Sigmoid colon (tissue), 4 donors: ENCODE measurements around the gene KRT10.

Experiments
- POLR2A ChIP-seq, 2 donors: fragments of 450-650 bp; IDR thresholded peaks; one replicate each; pipeline ENCODE4 v1.6.1; 2016; ENCODE audit warnings: antibody characterized with exemption in 2 of 2, mild to moderate bottlenecking in 2 of 2, moderate library complexity in 2 of 2
- POLR2AphosphoS5 ChIP-seq, 4 donors: sonication (generic); formaldehyde crosslinking; IDR thresholded peaks; one replicate each; pipeline ENCODE4 v1.6.1; 2017; ENCODE audit warnings: antibody characterized with exemption in 4 of 4
- TF ChIP-seq, protein P1 (sequence below), 4 experiments: fragments of 450-650 bp in 3 of 4; fragments of 200-600 bp in 1 of 4; IDR thresholded peaks; one replicate each; pipeline ENCODE4 v1.5.1; 2016 to 2019; ENCODE audit warnings: antibody characterized with exemption in 4 of 4, mild to moderate bottlenecking in 3 of 4, moderate library complexity in 2 of 4

- TF ChIP-seq, protein P1, sequence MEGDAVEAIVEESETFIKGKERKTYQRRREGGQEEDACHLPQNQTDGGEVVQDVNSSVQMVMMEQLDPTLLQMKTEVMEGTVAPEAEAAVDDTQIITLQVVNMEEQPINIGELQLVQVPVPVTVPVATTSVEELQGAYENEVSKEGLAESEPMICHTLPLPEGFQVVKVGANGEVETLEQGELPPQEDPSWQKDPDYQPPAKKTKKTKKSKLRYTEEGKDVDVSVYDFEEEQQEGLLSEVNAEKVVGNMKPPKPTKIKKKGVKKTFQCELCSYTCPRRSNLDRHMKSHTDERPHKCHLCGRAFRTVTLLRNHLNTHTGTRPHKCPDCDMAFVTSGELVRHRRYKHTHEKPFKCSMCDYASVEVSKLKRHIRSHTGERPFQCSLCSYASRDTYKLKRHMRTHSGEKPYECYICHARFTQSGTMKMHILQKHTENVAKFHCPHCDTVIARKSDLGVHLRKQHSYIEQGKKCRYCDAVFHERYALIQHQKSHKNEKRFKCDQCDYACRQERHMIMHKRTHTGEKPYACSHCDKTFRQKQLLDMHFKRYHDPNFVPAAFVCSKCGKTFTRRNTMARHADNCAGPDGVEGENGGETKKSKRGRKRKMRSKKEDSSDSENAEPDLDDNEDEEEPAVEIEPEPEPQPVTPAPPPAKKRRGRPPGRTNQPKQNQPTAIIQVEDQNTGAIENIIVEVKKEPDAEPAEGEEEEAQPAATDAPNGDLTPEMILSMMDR (IDR thresholded peaks at IDR 0.05): no peak
- TF ChIP-seq POLR2A (IDR thresholded peaks at IDR 0.05) (no peak), POLR2AphosphoS5 (IDR thresholded peaks at IDR 0.05) (no peak)
These were observed 1.8 kb upstream of the KRT10 start for GRCh38 chr17:40824015-40824832.
